Dermis blood vessel endothelial cell (primary cell): ENCODE measurements around the gene B9D2. TPM values are rescaled to one million over a fixed set of nuclear protein-coding genes. Genes with fewer than 3 reads are reported as not detected.
"Not testable (repeated sequence)": the region's sequence is repeated elsewhere in the genome, so short reads cannot be mapped to it uniquely, and the experiment has no call there.

ENCODE experiments used
- DNase-seq: peaks from one replicate; pipeline ENCODE4 v3.0.0; 2010
- total RNA-seq: library from RNA; depleted of rRNA; stranded (reverse); fragments of >200 nt; gene quantifications from 2 replicates; pipeline ENCODE4 v1.2.3, GENCODE V29; 2014

B9D2 gene, protein sequence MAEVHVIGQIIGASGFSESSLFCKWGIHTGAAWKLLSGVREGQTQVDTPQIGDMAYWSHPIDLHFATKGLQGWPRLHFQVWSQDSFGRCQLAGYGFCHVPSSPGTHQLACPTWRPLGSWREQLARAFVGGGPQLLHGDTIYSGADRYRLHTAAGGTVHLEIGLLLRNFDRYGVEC
- total RNA-seq, result 6.8 and 7.9 TPM in 2 replicates

DNA sequence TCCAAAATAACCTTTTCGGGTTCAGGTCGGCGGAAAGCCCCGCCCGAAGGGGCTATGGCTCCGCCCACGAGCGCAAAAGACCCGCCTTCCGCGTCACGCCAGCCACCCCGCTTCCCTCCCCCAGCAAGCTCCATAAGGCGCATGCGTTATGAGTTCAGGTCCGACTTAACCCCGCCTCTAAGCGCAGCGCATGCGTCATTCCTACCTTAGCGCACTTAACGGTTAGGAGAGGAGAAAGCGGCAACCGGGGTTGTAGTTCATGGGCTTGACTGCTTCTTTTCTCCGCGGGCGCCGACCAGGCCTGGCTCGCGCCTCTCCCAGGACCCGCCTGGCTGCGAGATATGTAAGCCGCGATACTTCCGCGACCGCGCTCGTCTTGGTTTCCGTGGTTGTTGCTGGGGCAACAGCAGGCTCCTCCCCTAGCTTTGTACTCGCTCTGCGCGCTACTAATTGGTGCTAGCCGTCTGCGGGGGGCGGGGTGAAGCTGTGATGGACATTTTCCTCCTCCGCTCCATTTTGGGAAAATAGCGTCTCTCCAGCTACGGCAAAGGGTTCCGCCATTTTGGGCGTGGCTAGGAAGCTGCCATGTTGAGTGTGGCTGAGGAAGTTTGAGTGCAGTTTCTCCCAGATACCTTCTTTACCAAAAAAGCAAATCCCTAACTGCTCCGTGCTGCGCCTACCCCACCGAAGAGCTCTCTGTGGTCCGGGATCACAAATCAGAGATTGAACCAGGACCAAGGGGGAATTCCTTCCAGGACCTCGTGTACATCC lies at the start of gene B9D2:
Gene B9D2, minus strand, starts transcription at position 397 of the 771 bp plus-strand sequence. CDS start 630 bp downstream, outside the sequence.
- DNase-seq, result peak; percentile 99

DNA sequence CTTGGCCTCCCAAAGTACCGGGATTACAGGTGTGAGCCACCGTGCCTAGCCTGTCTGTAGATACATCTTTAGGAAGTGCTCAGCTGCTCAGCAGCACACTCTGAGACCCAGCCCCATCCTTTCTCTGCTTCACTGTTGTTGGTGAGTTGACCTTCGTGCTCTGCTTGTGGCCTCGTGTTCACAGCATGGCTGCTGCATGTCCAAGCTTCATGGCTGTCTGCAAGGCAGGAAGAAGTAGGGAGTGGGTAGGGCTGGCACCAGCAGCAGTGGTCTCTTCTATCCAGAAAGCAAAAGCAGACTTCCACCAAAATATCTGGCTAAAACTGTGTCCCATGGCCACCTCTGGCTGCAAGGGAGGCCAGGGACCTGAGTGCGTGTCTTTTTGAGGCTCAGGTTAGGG lies 49.0 kb upstream of the B9D2 start:
- DNase-seq, result no peak

DNA sequence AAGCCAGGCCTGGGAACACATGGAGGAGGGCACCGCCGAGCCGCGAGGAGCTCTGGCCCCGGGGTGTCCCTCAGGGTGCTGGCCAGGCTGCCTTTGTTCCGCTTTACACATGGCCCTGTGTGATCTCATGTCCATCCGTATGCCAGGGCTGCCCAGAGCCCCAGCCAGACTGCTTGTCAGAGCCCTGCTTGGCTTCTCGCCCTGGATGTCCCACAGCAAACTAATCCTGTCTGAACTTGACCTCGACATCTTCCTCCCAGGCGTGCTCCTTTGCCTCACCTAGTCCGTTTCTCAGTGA lies 48.0 kb upstream of the B9D2 start:
- no peak for DNase-seq

DNA sequence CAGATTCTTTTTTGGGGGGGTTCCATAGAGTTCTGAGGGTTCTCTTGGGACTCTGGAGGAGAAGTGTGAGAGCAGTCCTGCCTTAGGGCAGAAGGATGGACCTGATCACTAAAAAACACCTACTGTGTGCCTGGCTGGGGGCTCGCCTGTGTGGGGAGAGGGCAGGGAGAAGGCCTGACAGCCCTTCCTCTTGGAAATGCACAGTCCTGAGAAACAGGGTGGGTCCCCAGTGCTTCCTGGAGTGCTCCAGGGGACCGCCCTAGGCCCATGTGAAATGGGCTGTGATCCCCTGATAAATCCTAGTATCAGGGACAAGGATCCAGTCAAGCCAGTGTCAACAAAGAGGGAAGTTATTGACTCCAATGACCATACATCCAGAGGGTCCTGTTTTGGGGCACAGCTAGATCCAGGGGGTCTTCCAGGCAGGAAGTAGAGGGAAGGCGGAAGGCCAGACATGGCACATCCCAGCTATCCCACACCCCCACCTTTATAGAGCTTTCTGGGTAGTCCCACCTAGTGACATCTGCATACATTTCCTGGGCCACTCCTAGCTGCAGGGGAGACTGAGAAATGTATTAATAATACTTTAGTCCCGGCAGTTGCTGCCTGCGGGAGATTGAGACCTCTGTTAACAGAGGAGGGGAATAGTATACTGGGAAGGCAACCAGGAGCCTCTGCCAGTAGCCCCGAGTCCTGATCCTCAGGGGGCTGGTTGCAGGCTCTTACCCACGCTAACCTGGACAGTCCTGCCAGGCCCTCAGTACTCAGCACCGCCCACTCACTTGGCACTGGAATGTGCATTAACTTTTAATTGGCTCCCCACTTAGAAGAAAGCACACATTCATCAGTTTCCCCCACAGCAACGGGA lies 47.4 kb upstream of the B9D2 start:
- no peak for DNase-seq

DNA sequence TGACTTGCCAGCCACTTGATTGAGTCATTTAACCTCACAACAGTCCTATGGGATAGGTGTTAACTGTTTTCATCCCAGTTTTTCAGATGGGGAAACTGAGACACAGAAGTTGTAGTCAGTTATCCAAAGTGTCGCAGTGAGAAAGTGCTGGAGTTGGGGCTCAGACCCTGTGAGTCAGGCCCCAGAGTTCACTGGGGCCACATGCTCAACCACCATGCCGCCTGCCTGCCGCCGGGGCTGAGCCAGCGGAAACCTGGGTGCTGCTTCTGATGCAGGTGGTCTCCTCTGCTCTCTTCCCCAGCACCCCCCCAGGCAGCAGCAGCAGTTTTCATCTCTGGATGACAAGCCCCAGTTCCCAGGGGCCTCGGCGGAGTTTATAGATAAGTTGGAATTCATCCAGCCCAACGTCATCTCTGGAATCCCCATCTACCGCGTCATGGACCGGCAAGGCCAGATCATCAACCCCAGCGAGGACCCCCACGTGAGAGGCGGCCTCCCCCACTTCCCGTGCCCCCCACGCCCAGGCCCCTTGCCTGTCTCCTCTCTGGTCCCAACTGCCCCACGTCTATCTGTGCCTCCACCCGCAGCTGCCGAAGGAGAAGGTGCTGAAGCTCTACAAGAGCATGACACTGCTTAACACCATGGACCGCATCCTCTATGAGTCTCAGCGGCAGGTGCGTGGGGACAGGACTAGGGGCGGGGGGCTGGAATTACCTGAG lies 46.5 kb upstream of the B9D2 start:
- no peak for DNase-seq

DNA sequence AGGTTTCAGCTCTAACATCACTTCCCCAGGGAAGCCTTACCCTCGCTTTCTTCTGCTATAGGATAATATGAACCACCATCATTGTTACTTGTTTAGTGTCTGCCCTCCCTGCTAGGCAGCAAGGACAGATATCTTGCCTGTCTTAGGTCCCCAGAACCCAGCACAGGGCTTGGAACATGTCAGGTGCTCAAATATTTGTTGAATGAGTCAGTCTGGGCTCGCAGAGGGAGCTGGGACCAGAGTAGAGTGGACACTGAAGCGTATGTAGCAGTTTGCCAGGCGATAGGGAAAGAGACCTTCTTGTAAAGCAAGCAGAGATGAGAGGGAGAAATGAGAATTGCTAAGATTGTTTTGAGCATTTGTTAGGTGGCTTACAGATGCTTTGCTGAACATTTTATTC lies 45.3 kb upstream of the B9D2 start:
- DNase-seq, result peak; percentile 60

DNA sequence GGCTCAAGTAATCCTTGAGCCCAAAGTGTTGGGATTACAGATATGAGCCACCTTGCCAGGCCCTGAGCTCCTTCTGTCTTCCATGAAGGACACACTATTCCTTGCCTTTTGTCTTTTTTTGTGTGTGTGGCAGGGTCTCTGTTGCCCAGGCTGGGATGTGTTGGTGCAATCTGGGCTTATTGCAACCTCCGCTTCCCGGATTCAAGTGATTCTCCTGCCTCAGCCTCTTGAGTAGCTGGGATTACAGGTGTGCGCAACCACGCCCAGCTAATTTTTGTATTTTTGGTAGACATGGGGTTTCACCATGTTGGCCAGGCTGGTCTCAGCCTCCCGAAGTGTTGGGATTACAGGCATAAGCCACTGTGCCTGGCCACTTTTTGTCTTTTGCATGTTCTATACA lies 44.9 kb upstream of the B9D2 start:
- DNase-seq, result not testable (repeated sequence)

DNA sequence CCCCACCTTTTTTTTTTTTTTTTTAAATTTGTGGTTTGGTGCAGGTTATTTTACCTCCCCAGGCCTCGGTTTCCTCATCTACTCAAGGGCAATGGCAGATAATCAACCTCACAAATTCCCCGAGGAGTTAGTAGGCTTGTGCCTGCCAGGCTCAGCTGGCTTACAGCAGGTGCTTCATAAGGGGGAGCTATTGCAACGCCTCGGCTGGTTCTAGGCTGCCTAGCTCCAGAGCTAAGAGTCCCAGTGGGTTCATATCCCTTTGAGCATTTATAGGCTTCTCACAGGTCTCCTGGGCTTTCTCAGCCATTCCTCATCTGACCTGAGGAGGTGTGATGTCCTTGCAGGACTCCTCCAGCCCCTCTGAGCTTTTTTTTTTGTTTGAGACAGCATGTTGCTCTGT lies 44.3 kb upstream of the B9D2 start:
- no peak for DNase-seq

DNA sequence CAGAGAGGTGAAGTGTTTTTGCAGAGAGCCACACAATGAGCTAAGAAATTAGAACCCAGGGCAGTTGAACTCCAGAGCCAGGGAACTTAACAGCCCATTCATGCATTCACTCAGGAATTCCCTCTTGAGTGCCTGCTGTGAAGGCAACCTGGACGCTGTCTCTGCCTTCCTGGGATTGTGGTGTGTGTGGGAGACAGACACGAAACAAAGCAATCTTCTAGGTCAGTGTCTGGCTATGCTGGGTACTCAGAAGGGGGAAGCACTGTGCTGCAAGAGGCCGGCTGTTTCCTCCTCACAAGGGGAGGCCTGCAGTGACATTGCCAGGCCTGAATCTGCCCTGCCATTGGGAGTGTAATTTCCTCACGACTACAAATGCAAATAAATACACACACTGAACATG lies 43.3 kb upstream of the B9D2 start:
- peak; percentile 85 for DNase-seq

DNA sequence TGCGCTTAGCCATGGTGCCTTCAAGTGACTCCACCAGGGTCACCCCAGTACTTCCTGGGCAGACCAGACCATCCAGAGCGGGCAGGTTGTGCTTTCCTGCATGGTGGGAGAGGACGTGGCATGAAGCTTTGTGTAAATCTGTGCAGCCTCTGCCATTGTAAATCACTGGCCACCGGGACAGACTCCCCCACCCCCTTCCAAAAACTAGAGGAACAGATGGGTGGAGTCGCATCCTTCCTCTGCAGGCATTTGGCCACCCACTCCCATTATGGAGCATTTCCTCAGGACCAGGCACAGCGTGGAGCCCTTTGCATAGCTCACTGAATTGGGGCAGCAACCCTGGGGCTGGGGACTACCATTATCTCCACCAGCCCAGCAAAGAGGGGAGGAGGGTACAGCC lies 41.8 kb upstream of the B9D2 start:
- no peak for DNase-seq

DNA sequence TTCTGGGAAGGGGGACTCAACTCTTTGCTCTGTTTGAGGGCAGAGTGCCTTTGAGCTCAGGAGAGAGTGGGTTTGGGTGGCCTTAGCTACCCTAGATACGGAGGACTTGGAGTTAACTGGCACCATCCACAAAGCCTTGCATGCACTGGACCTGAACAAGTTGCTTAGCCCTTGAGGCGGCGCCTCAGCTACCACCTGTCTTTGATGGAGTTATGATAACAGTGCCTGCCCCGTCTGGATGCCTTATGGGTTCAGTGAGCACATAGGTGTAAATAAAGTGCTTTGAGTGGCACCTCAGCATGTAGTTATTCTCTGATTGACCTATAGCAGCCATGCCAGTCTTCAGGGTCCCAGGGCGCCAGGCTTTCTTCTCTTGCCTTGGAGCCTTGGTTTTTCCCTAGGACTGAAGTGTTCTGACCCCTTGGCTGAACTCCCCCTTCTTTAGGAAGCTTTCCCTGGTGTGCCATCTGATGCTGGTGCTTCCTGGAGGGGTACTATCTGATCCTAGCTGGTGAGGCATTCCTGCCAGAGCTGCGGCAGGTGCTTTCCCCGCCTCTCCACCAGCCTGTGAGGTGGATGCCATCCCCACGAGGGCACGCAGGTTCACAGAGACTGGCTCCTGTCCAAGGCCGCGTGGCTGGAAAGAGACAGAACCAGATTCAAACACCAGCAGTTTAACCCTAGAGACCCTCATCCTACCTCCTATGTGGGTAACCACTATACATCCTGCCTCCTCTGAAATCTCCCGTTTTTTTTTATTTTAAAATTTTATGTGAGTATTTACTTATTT lies 39.4 kb upstream of the B9D2 start:
- no peak for DNase-seq

DNA sequence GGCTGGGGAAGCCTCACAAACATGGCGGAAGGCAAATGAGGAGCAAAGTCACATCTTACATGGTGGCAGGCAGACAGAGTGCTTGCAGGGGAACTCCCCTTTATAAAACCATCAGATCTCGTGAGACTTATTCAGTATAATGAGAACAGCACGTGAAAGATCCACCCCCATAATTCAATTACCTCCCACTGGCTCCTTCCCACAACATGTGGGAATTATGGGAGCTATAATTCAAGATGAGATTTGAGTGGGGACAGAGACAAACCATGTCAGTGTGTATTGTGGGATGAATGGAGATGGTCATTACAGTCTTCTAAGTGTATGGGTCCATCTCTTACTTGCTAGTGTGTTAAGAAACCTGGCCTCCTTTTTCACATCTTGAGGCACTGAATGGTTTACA lies 38.1 kb upstream of the B9D2 start:
- peak; percentile 24 for DNase-seq

DNA sequence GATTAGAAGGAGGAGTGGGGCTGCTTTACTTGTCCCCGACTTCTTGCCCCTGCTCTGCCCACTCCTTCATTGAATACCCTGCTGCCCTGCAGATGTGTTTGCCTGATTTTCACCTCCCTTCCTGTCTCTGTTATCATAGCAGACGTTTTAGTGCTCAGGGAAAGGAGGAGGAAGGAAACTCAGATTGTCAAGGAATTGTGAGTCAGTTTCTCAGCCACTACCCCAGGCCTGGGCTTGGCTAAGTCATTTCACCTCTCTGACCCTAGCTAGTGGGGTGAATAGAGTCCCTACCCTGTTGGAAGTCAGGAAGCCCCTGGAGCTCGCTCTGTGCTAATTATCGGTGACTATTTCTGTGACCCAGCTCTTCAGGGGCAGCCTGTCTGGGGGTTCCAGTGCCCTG lies 37.5 kb upstream of the B9D2 start:
- DNase-seq, result peak; percentile 90

DNA sequence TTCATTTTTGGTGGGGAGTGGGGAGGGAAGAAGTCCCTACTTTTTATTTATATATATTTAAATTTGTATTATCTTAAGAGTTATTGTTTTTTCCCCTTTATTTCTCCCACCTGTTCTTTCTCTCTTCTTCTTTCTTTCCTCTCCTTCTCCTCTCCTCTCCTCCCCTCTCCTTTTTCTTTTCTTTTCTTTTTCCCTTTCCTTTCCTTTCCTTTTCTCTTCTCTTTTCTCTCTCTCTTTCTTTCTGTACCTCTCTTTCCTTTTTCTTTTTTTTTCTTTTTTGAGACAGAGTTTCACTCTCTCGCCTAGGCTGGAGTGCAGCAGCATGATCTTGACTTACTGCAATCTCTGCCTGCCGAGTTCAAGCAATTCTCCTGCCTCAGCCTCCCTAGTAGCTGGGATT lies 35.6 kb upstream of the B9D2 start:
- DNase-seq, result no peak

DNA sequence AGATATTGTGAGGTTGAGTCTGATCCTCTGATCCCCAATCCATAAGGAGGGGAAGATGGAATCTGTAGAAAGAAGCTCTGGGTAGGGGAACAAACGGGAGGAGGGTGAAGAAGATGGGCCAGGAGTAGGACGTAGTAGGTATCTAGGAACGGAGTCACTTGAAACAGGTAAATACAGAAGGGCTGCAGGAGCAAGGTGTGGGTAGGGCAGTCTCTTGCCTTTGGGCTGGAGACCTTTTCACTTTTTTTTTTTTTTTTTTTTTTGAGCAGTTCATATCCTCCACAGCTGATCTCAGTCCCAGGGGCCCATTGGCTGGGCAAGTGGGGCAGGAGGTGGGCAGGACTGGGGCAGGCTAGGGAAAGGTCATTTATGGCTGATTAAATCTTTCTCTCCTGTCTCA lies 35.1 kb upstream of the B9D2 start:
- DNase-seq, result no peak

DNA sequence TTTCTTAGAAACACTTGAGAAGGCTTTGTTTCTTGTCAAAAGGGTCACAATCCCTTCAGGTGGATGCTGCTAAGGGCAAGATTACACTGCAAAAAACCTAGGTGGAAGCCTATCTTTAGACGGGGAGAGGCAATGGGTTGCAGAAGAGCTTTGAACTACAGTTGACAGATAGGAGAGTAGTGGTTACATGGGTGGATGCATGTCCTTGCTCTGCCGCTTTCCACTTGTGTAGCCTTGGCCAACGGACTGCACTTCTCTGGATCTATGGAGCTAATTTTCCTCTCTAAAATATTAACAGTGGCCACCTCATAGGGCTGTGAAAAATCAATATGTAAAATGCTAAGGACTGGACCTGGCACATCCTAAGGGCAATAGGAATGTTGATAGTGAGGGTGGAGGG lies 34.6 kb upstream of the B9D2 start:
- DNase-seq, result no peak

DNA sequence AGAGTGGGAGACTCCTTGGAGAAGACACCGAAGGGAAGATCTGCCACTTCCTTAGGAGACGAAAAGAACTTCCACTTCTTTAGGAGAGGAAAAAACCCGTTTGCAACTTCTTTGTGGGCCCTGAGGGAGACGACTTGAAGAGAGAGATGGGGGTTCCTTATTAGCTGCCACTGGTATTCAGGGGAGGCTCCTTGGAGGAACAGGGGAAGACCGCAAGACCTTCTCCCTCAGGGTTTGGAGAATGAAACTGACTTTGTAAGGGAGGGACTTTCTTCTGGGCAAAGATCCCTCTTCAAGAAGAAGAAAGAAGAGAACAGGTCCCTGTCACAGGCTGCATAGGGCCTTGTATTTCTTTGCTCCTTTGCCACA lies 34.1 kb upstream of the B9D2 start:
- no peak for DNase-seq

DNA sequence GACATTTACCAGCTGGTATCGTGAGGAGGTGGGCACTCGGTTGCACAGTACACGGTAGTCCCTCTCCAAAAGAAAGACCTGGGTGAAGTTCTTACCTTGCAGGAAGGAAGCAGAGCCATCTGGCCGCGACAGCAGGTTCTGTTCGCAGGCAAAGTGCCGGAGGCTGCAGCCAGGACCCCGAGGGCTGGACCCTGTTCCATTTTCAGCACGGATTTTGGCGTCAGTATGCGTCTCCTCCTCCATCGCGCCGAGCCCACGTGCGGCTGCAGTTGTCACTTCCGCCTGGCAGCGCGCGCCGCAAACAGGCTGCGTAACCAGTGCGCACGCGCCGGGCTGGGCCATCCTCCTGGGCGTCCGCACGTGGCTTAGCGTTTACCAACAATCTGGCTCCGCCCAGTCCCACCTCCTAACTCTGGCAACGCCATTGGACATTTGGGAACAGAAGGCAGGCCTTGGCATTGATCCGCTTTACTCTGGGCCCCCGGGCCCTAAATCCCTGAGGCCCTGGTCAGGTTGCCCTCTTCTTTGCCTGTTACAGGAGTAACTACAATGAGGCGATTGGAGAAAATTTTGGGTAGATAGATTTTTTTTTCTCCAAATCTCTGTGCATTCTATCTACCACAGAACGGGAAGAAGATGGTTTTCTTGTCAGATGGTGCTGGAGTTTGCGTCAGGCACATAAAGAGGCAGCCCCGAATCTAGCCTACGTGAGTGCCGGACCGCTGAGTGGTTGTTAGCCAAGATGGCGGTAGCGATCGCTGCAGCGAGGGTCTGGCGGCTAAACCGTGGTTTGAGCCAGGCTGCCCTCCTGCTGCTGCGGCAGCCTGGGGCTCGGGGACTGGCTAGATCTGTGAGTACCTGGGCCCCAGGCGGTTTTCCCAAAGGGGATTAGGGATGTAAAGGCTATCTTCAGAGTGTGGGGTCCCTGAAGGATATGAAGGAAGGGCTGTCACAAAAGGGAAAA lies 33.4 kb upstream of the B9D2 start, which contains the start of the genes BCKDHA and EXOSC5:
Gene BCKDHA, plus strand, starts transcription at position 733 of the 964 bp plus-strand sequence. Its CDS starts 10 bp downstream, at position 743.
Gene EXOSC5, minus strand, starts transcription at position 274 of the 964 bp plus-strand sequence. Its CDS starts 31 bp downstream, at position 243.
- DNase-seq, result peak; percentile 100

DNA sequence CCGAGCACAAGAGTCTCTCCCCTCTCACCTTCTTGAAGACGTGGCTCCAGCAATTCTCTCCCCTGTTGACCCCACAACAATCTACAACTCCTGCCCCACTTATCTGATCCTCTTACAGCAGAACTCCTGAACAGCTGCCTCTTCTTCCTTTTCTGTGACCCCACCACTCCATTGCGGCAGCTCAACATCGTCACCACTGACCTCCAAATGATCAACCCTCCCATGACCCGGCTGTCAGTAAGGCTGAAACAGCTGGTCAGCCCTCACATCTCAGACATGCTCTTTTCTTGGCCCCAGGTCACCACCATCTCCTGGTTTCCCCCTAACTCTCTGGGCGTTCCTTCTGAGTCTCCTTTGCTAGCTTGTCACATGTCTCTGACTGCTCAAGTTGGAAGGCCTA lies 31.4 kb upstream of the B9D2 start:
- no peak for DNase-seq

DNA sequence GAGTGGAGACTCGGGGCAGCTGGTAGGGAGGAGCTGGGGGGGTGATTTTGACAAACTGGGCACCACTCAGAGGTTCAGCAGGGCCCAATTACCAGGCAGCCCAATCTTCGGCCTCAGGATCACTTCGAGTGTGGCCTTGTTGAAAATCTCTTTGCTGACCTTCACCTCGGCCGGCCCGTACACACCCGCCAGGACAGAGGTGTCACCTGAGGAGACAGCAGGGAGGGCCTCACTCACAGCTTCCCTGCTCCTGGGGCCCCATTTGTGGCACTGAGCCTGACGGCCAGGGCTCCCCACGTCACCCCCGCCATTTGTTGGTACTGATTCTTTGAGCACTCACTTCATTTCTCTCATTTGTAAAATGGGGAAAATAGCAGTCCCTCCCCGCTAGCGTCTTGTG lies 28.8 kb upstream of the B9D2 start:
- no peak for DNase-seq

DNA sequence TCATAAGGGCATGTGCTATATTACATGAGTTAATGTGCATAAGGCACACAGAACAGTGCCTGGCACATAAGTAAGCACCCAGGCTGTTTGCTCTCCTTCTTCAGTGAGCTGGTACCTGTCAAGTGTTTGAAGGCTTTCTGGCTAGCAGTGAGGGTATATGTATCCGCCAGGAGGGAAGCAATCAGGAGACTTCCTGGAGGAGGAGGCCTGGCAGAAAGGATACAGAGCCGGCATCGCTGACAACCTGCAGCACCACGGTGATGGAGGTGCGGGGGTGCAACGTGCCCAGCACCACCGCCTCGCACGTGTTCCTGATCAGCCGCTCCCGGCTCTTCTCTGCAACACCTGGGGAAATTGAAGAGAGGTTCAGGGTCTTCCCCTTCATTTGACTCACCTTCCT lies 27.7 kb upstream of the B9D2 start:
- no peak for DNase-seq
